Stomach (tissue), 9 donors: ENCODE data around the gene OTUD5. TPM values are rescaled to one million over a fixed set of nuclear protein-coding genes. Genes with fewer than 3 reads are reported as not detected.

Experiments
- DNase-seq, 2 donors: peaks; one replicate each; pipeline versions ENCODE4 v3.0.0 to v3.0.0-alpha.2; 2013 to 2019
- H3K27ac ChIP-seq, 5 donors: fragments of 200-600 bp in 4 of 5; sonication (generic) in 4 of 5; one replicate each; pipeline ENCODE4 v1.5.1; 2013 to 2019; ENCODE audit warnings: mild to moderate bottlenecking in 1 of 5, moderate library complexity in 1 of 5
- H3K27me3 ChIP-seq, 3 donors: fragments of 200-600 bp; sonication (generic); one replicate each; pipeline ENCODE4 v1.5.1; 2017 to 2019; ENCODE audit warnings: mixed run types in 1 of 3
- H3K36me3 ChIP-seq, 4 donors: fragments of 200-600 bp; sonication (generic); 1 replicate in 3 of 4; 2 replicates in 1 of 4; pipeline ENCODE4 v1.5.1; 2016 to 2019
- H3K4me1 ChIP-seq, 4 donors: fragments of 200-600 bp; sonication (generic); one replicate each; pipeline ENCODE4 v1.5.1; 2016 to 2019
- H3K4me3 ChIP-seq, 4 donors: fragments of 200-600 bp; sonication (generic) in 3 of 4; one replicate each; pipeline ENCODE4 v1.5.1; 2016 to 2019; ENCODE audit warnings: mild to moderate bottlenecking in 1 of 4
- H3K9me3 ChIP-seq, 4 donors: fragments of 200-600 bp; sonication (generic); one replicate each; pipeline ENCODE4 v1.5.1; 2016 to 2019
- CTCF ChIP-seq, 7 experiments: fragments of 450-650 bp in 4 of 7; fragments of 200-600 bp in 3 of 7; sonication (generic) in 3 of 7; IDR thresholded peaks; one replicate each; pipeline ENCODE4 v1.5.1; 2016 to 2019; ENCODE audit warnings: antibody characterized with exemption in 7 of 7, control low read depth in 2 of 7, mild to moderate bottlenecking in 1 of 7
- EP300 ChIP-seq: sonication (generic); formaldehyde crosslinking; IDR thresholded peaks from one replicate; pipeline ENCODE4 v1.6.1; 2017; ENCODE audit warnings: antibody characterized with exemption
- POLR2A ChIP-seq, 4 donors: fragments of 450-650 bp; IDR thresholded peaks; one replicate each; pipeline ENCODE4 v1.6.1; 2016; ENCODE audit warnings: antibody characterized with exemption in 4 of 4, control low read depth in 2 of 4, mild to moderate bottlenecking in 1 of 4, moderate library complexity in 1 of 4
- POLR2AphosphoS5 ChIP-seq, 3 donors: sonication (generic); formaldehyde crosslinking; IDR thresholded peaks; one replicate each; pipeline ENCODE4 v1.6.1; 2016; ENCODE audit warnings: antibody characterized with exemption in 3 of 3
- WGBS, 5 donors: extraction: QIAGEN DNeasy Blood & Tissue Kit in 3 of 5; methylation state at CpG; one replicate each; pipeline versions ENCODE4 v1.1.5 to v1.1.7; 2013 to 2018; 5-methylcytosine and 5-hydroxymethylcytosine counted together
- intact Hi-C: fragments of 100-400 bp; cut with DNase I; formaldehyde crosslinking; loops from one replicate; pipeline ENCODE4 v1.15.1; 2023; ENCODE audit warnings: low total_unique reads
- polyA plus RNA-seq, 3 donors: library from polyadenylated mRNA; stranded (reverse); fragments of 200-250 nt; gene quantifications; one replicate each; pipeline ENCODE4 v1.2.3, GENCODE V29; 2013
- total RNA-seq, 5 donors: library from RNA; depleted of rRNA; stranded (reverse); fragments of >200 nt; gene quantifications; one replicate each; pipeline versions ENCODE4 v1.1.0 to v1.2.3, GENCODE V29; 2014 to 2016
- donor health status: healthy with polysubstance abuse.
- donor health status: Bipolar disorder and iron deficiency.
- donor health status: healthy.

OTUD5 gene
- total and polyA plus RNA-seq, 8 donors, result 16.1 to 163 (median 22.8) TPM

- H3K4me1 ChIP-seq, result no peaks in the 10 kb centered on the region
- intact Hi-C loops, result no loop called here
- H3K27me3 ChIP-seq, result no peaks in the 10 kb centered on the region
- TF ChIP-seq POLR2A (IDR thresholded peaks at IDR 0.05) (no peak), EP300 (no peak), CTCF (IDR thresholded peaks at IDR 0.05) (no peak), POLR2AphosphoS5 (IDR thresholded peaks at IDR 0.05) (no peak)
- H3K9me3 ChIP-seq, result no peaks in the 10 kb centered on the region
- H3K27ac ChIP-seq, result no peak overlapping the region
- no peak overlapping the region for H3K4me3 ChIP-seq
- DNase-seq, result no peak
- H3K36me3 ChIP-seq, result peaks cover 5 to 91% (median 69%) of the 10 kb centered on the region in 4 donors
- whole genome bisulfite sequencing, 5 donors, result 64 to 91% (median 77%) methylated on average over 4 to 5 of the region's 5 CpGs
These were observed 30.3 kb downstream of the OTUD5 start for GRCh38 chrX:48927123-48927522.

- peaks cover 5 to 71% (median 50%) of the 10 kb centered on the region in 4 donors for H3K36me3 ChIP-seq
- intact Hi-C loops, result no loop called here
- H3K9me3 ChIP-seq, result no peaks in the 10 kb centered on the region
- WGBS, 5 donors, result 83 to 98% (median 92%) methylated on average over 4 to 5 of the region's 5 CpGs
- no peak overlapping the region for H3K27ac ChIP-seq
- TF ChIP-seq POLR2A (IDR thresholded peaks at IDR 0.05) (no peak), POLR2AphosphoS5 (IDR thresholded peaks at IDR 0.05) (no peak), CTCF (IDR thresholded peaks at IDR 0.05) (no peak), EP300 (no peak)
- DNase-seq, result no peak
- H3K27me3 ChIP-seq, result no peaks in the 10 kb centered on the region
- H3K4me1 ChIP-seq, result peaks cover 0 to 9% (median 7%) of the 10 kb centered on the region in 4 donors
- no peak overlapping the region for H3K4me3 ChIP-seq
These were observed 33.1 kb downstream of the OTUD5 start for GRCh38 chrX:48924270-48924669.

GRCh38 chrX:48923771-48924170 is 33.6 kb downstream of the OTUD5 start:
- Histone ChIP-seq H3K36me3 (peaks cover 5 to 68% (median 50%) of the 10 kb centered on the region in 4 donors), H3K27me3 (no peaks in the 10 kb centered on the region), H3K9me3 (no peaks in the 10 kb centered on the region), H3K4me1 (peaks cover 0 to 9% (median 7%) of the 10 kb centered on the region in 4 donors), H3K27ac (no peak overlapping the region), H3K4me3 (no peak overlapping the region)
- intact Hi-C loops, result no loop called here
- no peak for DNase-seq
- TF ChIP-seq CTCF (IDR thresholded peaks at IDR 0.05) (no peak), POLR2AphosphoS5 (IDR thresholded peaks at IDR 0.05) (no peak), EP300 (no peak), POLR2A (IDR thresholded peaks at IDR 0.05) (no peak)
- WGBS, 5 donors, result 87 to 96% (median 94%) methylated on average over 5 to 13 of the region's 13 CpGs

- TF ChIP-seq POLR2A (IDR thresholded peaks at IDR 0.05), result no peak
- TF ChIP-seq EP300, result no peak
- no peak for TF ChIP-seq CTCF (IDR thresholded peaks at IDR 0.05)
- TF ChIP-seq POLR2AphosphoS5 (IDR thresholded peaks at IDR 0.05), result no peak
- WGBS, 5 donors, result 60 to 84% (median 71%) methylated on average over 4 of the region's 4 CpGs
- no peaks in the 10 kb centered on the region for H3K27me3 ChIP-seq
- no peak overlapping the region for H3K4me3 ChIP-seq
- no peak for DNase-seq
- H3K27ac ChIP-seq, result peak overlapping the region in 2 of 5 donors; percentile 8 to 88
- no peaks in the 10 kb centered on the region for H3K9me3 ChIP-seq
- intact Hi-C loops, result no loop called here
- H3K4me1 ChIP-seq, result peaks cover 0 to 28% (median 15%) of the 10 kb centered on the region in 4 donors
- peaks cover 5 to 47% (median 43%) of the 10 kb centered on the region in 4 donors for H3K36me3 ChIP-seq
These were observed 36.7 kb downstream of the OTUD5 start for GRCh38 chrX:48920718-48921104.
